H9 (cell line): ENCODE measurements around the gene MME. TPM values are rescaled to one million over a fixed set of nuclear protein-coding genes. Genes with fewer than 3 reads are reported as not detected.

Experiments
- DNase-seq: peaks from one replicate; pipeline ENCODE4 v3.0.0-alpha.2; 2017
- H2AFZ ChIP-seq: one replicate; pipeline ENCODE4 v1.6.1; 2013; ENCODE audit warnings: mild to moderate bottlenecking, low read length, control low read depth, moderate library complexity
- H2AK5ac ChIP-seq: 2 replicates; pipeline ENCODE4 v1.6.1; 2013; ENCODE audit warnings: low read length, control low read depth, mixed read lengths; ENCODE audit not compliant: insufficient read length
- H2BK120ac ChIP-seq: one replicate; pipeline ENCODE4 v1.6.1; 2013; ENCODE audit warnings: low read depth, mild to moderate bottlenecking, low read length, control low read depth, inconsistent platforms; ENCODE audit not compliant: poor library complexity, severe bottlenecking
- H2BK12ac ChIP-seq: 2 replicates; pipeline ENCODE4 v1.6.1; 2013; ENCODE audit warnings: low read length, control low read depth, mixed read lengths, low read depth; ENCODE audit not compliant: insufficient read length
- H2BK15ac ChIP-seq: 2 replicates; pipeline ENCODE4 v1.6.1; 2013; ENCODE audit warnings: low read depth, low read length, control low read depth
- H2BK20ac ChIP-seq: one replicate; pipeline ENCODE4 v1.6.1; 2013; ENCODE audit warnings: low read depth, mild to moderate bottlenecking, low read length, control low read depth, inconsistent platforms; ENCODE audit not compliant: poor library complexity, severe bottlenecking
- H2BK5ac ChIP-seq: 2 replicates; pipeline ENCODE4 v1.6.1; 2013; ENCODE audit warnings: low read length, control low read depth, mixed read lengths; ENCODE audit not compliant: insufficient read length
- H3K14ac ChIP-seq: 2 replicates; pipeline ENCODE4 v1.6.1; 2013; ENCODE audit warnings: low read length, control low read depth; ENCODE audit not compliant: insufficient read depth
- H3K18ac ChIP-seq: 2 replicates; pipeline ENCODE4 v1.6.1; 2013; ENCODE audit warnings: low read depth, mild to moderate bottlenecking, mixed read lengths, low read length, control low read depth; ENCODE audit not compliant: insufficient read length
- H3K23ac ChIP-seq: 2 replicates; pipeline ENCODE4 v1.6.1; 2013; ENCODE audit warnings: low read length, control low read depth, mixed read lengths, low read depth; ENCODE audit not compliant: insufficient read length
- H3K23me2 ChIP-seq: 2 replicates; pipeline ENCODE4 v1.6.1; 2013; ENCODE audit warnings: low read depth, mild to moderate bottlenecking, mixed read lengths, low read length, control low read depth; ENCODE audit not compliant: insufficient read length, poor library complexity, severe bottlenecking
- H3K27ac ChIP-seq: 2 replicates; pipeline ENCODE4 v1.5.1; 2013; ENCODE audit warnings: low read length, control low read depth, mixed read lengths, low read depth; ENCODE audit not compliant: insufficient read length
- H3K27me3 ChIP-seq: 2 replicates; pipeline ENCODE4 v1.6.1; 2013; ENCODE audit warnings: low read length, control low read depth, inconsistent platforms; ENCODE audit not compliant: insufficient read depth
- H3K4ac ChIP-seq: 2 replicates; pipeline ENCODE4 v1.6.1; 2013; ENCODE audit warnings: low read depth, mild to moderate bottlenecking, control low read depth, inconsistent platforms, low read length, moderate library complexity
- H3K4me1 ChIP-seq: 2 replicates; pipeline ENCODE4 v1.6.1; 2013; ENCODE audit warnings: low read length, control low read depth, inconsistent platforms; ENCODE audit not compliant: insufficient read depth
- H3K4me2 ChIP-seq: 2 replicates; pipeline ENCODE4 v1.6.1; 2013; ENCODE audit warnings: low read length, control low read depth, mixed read lengths; ENCODE audit not compliant: insufficient read length, insufficient read depth
- H3K56ac ChIP-seq: 2 replicates; pipeline ENCODE4 v1.6.1; 2013; ENCODE audit warnings: low read depth, mild to moderate bottlenecking, mixed read lengths, low read length, control low read depth; ENCODE audit not compliant: insufficient read length
- H3K79me1 ChIP-seq: 2 replicates; pipeline ENCODE4 v1.6.1; 2013; ENCODE audit warnings: low read depth, mild to moderate bottlenecking, moderate library complexity, low read length, control low read depth, inconsistent platforms; ENCODE audit not compliant: insufficient read depth, poor library complexity, severe bottlenecking
- H3K79me2 ChIP-seq: 2 replicates; pipeline ENCODE4 v1.6.1; 2013; ENCODE audit warnings: low read length, control low read depth, inconsistent platforms; ENCODE audit not compliant: insufficient read depth
- H3K9ac ChIP-seq: 2 replicates; pipeline ENCODE4 v1.6.1; 2013; ENCODE audit warnings: low read length, control low read depth, mixed read lengths; ENCODE audit not compliant: insufficient read length; ENCODE audit errors: extremely low read depth
- H3K9me3 ChIP-seq: one replicate; pipeline ENCODE4 v1.6.1; 2013; ENCODE audit warnings: low read depth, low read length, inconsistent platforms; ENCODE audit not compliant: control insufficient read depth
- H3T11ph ChIP-seq: one replicate; pipeline ENCODE4 v1.6.1; 2013; ENCODE audit warnings: mild to moderate bottlenecking, low read length, control low read depth, inconsistent platforms
- H4K20me1 ChIP-seq: one replicate; pipeline ENCODE4 v1.6.1; 2013; ENCODE audit not compliant: control insufficient read depth, insufficient read length, insufficient read depth
- H4K5ac ChIP-seq: 2 replicates; pipeline ENCODE4 v1.6.1; 2013; ENCODE audit warnings: low read depth, mild to moderate bottlenecking, mixed read lengths, low read length, control low read depth; ENCODE audit not compliant: insufficient read length
- H4K8ac ChIP-seq: replicated peaks from 2 replicates; pipeline ENCODE4 v1.6.1; 2013; ENCODE audit warnings: low read length, control low read depth, mixed read lengths, low read depth; ENCODE audit not compliant: insufficient read length
- H4K91ac ChIP-seq: 2 replicates; pipeline ENCODE4 v1.6.1; 2013; ENCODE audit warnings: low read depth, mild to moderate bottlenecking, moderate library complexity, mixed read lengths, low read length, control low read depth; ENCODE audit not compliant: insufficient read length
- H3K27ac Mint-ChIP-seq, 3 experiments: 2 replicates in 2 of 3; 3 replicates in 1 of 3; pipeline ENCODE4 v1.8.0; 2020 to 2021; ENCODE audit warnings: mixed read lengths in 3 of 3, mild to moderate bottlenecking in 1 of 3, moderate library complexity in 1 of 3
- H3K27me3 Mint-ChIP-seq: 2 replicates; pipeline ENCODE4 v1.8.0; 2021; ENCODE audit warnings: low read depth, mild to moderate bottlenecking, moderate library complexity, mixed read lengths
- H3K36me3 Mint-ChIP-seq, 3 experiments: 2 replicates in 2 of 3; 3 replicates in 1 of 3; pipeline ENCODE4 v1.8.0; 2020 to 2021; ENCODE audit warnings: low read depth in 3 of 3, mixed read lengths in 3 of 3; ENCODE audit not compliant: insufficient read depth in 1 of 3
- H3K4me1 Mint-ChIP-seq, 2 experiments: 2 replicates each; pipeline ENCODE4 v1.8.0; 2020; ENCODE audit warnings: mixed read lengths in 2 of 2
- H3K4me3 Mint-ChIP-seq, 2 experiments: 2 replicates in 1 of 2; 3 replicates in 1 of 2; pipeline ENCODE4 v1.8.0; 2020 to 2021; ENCODE audit warnings: mild to moderate bottlenecking in 2 of 2, mixed read lengths in 2 of 2, moderate library complexity in 1 of 2
- H3K9me3 Mint-ChIP-seq, 2 experiments: 2 replicates in 1 of 2; 3 replicates in 1 of 2; pipeline ENCODE4 v1.8.0; 2020; ENCODE audit warnings: mild to moderate bottlenecking in 2 of 2, mixed read lengths in 2 of 2, moderate library complexity in 1 of 2
- CTCF ChIP-seq: fragments of 200-600 bp; sonication (generic); conservative IDR thresholded peaks from 3 replicates; pipeline ENCODE4 v1.8.0; 2021; ENCODE audit warnings: antibody characterized with exemption, mild to moderate bottlenecking
- WGBS: extraction: QIAGEN DNeasy Blood & Tissue Kit; methylation state at CpG from one replicate; pipeline ENCODE4 v1.1.7; 2013; ENCODE audit warnings: missing lambda C conversion rate, low lambda C conversion rate, mixed read lengths; ENCODE audit not compliant: insufficient read length; ENCODE audit errors: extremely low coverage; 5-methylcytosine and 5-hydroxymethylcytosine counted together
- total RNA-seq: library from RNA; stranded (reverse); gene quantifications from 2 replicates; pipeline ENCODE4 v1.2.1, GENCODE V29; 2021

Gene MME
- total RNA-seq, 1 experiment from 2014 or later = 16.4 TPM

DNA sequence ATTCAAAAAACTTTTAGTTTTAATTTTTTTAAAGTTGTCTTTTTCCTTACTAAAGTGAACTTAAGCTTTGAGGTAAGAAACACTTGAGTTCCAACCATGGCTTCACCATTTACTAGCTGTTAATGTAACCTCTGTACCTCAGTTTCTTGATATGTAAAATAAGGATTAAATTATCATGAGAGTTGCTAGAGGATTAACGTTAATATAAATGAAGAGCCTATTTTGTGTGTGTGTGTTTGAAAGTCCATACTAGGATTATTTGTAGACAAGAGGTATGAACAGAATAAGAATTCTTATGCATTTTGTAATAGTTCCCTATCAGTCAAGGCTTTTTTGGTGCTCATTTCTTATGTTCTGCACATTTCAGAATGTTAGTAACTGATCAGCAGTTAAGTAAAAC is 93.7 kb downstream of the MME start:
- Histone ChIP-seq H2BK20ac (no peak overlapping the region), H4K91ac (no peak overlapping the region), H2BK12ac (no peak overlapping the region), H3T11ph (no peak overlapping the region), H2BK120ac (no peak overlapping the region), H4K8ac (no peak overlapping the region), H3K79me2 (no peaks in the 10 kb centered on the region), H2AFZ (no peak overlapping the region), H3K27me3 (no peaks in the 10 kb centered on the region), H3K23ac (no peak overlapping the region), H3K4ac (no peak overlapping the region), H3K9me3 (no peaks in the 10 kb centered on the region), H3K4me2 (no peak overlapping the region), H4K20me1 (no peaks in the 10 kb centered on the region), H3K56ac (no peak overlapping the region), H3K79me1 (no peaks in the 10 kb centered on the region), H3K14ac (no peak overlapping the region), H3K23me2 (no peaks in the 10 kb centered on the region), H2BK5ac (no peak overlapping the region), H3K18ac (no peak overlapping the region), H2AK5ac (no peak overlapping the region), H3K27ac (no peak overlapping the region), H3K4me1 (no peaks in the 10 kb centered on the region), H2BK15ac (no peak overlapping the region), H4K5ac (no peak overlapping the region), H3K9ac (no peak overlapping the region)
- H3K27me3 Mint-ChIP-seq = no peaks in the 10 kb centered on the region
- peaks cover 0 to 23% (median 19%) of the 10 kb centered on the region in 3 experiments; a peak in 5 of 7 replicates for H3K36me3 Mint-ChIP-seq
- no CpG with 5 or more reads among the region's 1 CpG for WGBS
- DNase-seq = no peak
- H3K9me3 Mint-ChIP-seq = no peaks in the 10 kb centered on the region
- H3K4me3 Mint-ChIP-seq = no peak overlapping the region
- no peak overlapping the region; a peak in 1 of 7 replicates for H3K27ac Mint-ChIP-seq
- H3K4me1 Mint-ChIP-seq = peaks cover 14 to 20% of the 10 kb centered on the region in 2 experiments
- no peak for TF ChIP-seq CTCF
